Fibroblast of lung (primary cell): ENCODE measurements around the gene HIVEP3. TPM values are rescaled to one million over a fixed set of nuclear protein-coding genes. Genes with fewer than 3 reads are reported as not detected.

Source experiments
- DNase-seq, 2 donors: peaks; one replicate each; pipeline versions ENCODE4 v3.0.0 to v3.0.0-alpha.2; 2010; ENCODE audit warnings: low read depth in 2 of 2
- H2AFZ ChIP-seq: 2 replicates; pipeline ENCODE4 v1.5.1; 2012; ENCODE audit warnings: low read length, control low read depth, inconsistent platforms
- H3K27ac ChIP-seq: 2 replicates; pipeline ENCODE4 v1.5.1; 2011; ENCODE audit warnings: low read length, control low read depth; ENCODE audit not compliant: insufficient read depth
- H3K27me3 ChIP-seq: 2 replicates; pipeline ENCODE4 v1.5.1; 2011; ENCODE audit warnings: mild to moderate bottlenecking, low read length; ENCODE audit not compliant: control insufficient read depth, insufficient read depth
- H3K36me3 ChIP-seq: 2 replicates; pipeline ENCODE4 v1.5.1; 2011; ENCODE audit warnings: low read length; ENCODE audit not compliant: control insufficient read depth, insufficient read depth
- H3K4me1 ChIP-seq: 2 replicates; pipeline ENCODE4 v1.5.1; 2011; ENCODE audit warnings: low read length; ENCODE audit not compliant: control insufficient read depth, insufficient read depth; ENCODE audit errors: extremely low read depth
- H3K4me2 ChIP-seq: 2 replicates; pipeline ENCODE4 v1.5.1; 2011; ENCODE audit warnings: low read length, control low read depth; ENCODE audit not compliant: insufficient read depth; ENCODE audit errors: extremely low read depth
- H3K4me3 ChIP-seq, 4 experiments: fragments of 200-600 bp in 1 of 4; sonication (generic) in 1 of 4; replicated peaks in 1 of 4; 2 replicates each; pipeline ENCODE4 v1.5.1; 2011 to 2016; ENCODE audit warnings: low read length in 4 of 4, low read depth in 3 of 4, mild to moderate bottlenecking in 3 of 4, control low read depth in 2 of 4, inconsistent platforms in 1 of 4, mixed read lengths in 1 of 4; ENCODE audit not compliant: insufficient read depth in 1 of 4; ENCODE audit errors: control extremely low read depth in 1 of 4
- H3K79me2 ChIP-seq: 2 replicates; pipeline ENCODE4 v1.5.1; 2012; ENCODE audit warnings: mild to moderate bottlenecking, low read length, inconsistent platforms; ENCODE audit not compliant: control insufficient read depth, insufficient read depth
- H3K9ac ChIP-seq: 2 replicates; pipeline ENCODE4 v1.5.1; 2011; ENCODE audit warnings: mild to moderate bottlenecking, low read length, control low read depth; ENCODE audit not compliant: insufficient read depth
- H3K9me3 ChIP-seq: 2 replicates; pipeline ENCODE4 v1.5.1; 2012; ENCODE audit warnings: low read depth, low read length; ENCODE audit not compliant: control insufficient read depth, insufficient read depth
- H4K20me1 ChIP-seq: 2 replicates; pipeline ENCODE4 v1.5.1; 2011; ENCODE audit warnings: low read length; ENCODE audit not compliant: control insufficient read depth, insufficient read depth; ENCODE audit errors: extremely low read depth
- CTCF ChIP-seq, 2 donors: IDR thresholded peaks in 1 of 2; conservative IDR thresholded peaks in 1 of 2; 1 replicate in 1 of 2; 2 replicates in 1 of 2; pipeline ENCODE4 v1.5.1; 2011 to 2012; ENCODE audit warnings: low read length in 2 of 2, control low read depth in 1 of 2, inconsistent platforms in 1 of 2, low read depth in 1 of 2, mild to moderate bottlenecking in 1 of 2
- EZH2 ChIP-seq: IDR thresholded peaks from 2 replicates; pipeline ENCODE4 v1.5.1; 2012; ENCODE audit warnings: low read length, control low read depth, mild to moderate bottlenecking; ENCODE audit errors: missing control alignments
- polyA plus RNA-seq, 2 donors: library from polyadenylated mRNA; depleted of rRNA in 1 of 2; stranded (reverse) in 1 of 2; unstranded in 1 of 2; fragments of >200 nt; gene quantifications; 2 replicates each; pipeline ENCODE4 v1.2.1, GENCODE V29; 2011 to 2012; ENCODE audit warnings: missing spikeins in 1 of 2
- total RNA-seq: library from RNA; depleted of rRNA; stranded (reverse); fragments of >200 nt; gene quantifications from 2 replicates; pipeline ENCODE4 v1.2.1, GENCODE V29; 2014

The HIVEP3 gene
- total and polyA plus RNA-seq, 2 donors (not counting 1 experiment from before 2014, with no cell fraction given): 0.83 to 3.2 TPM

- Histone ChIP-seq H3K4me1 (peaks cover 6% of the 10 kb centered on the region), H3K9me3 (no peaks in the 10 kb centered on the region), H3K27me3 (no peaks in the 10 kb centered on the region), H3K36me3 (no peaks in the 10 kb centered on the region), H3K27ac (no peak overlapping the region), H3K4me3 (no peak overlapping the region), H3K4me2 (no peak overlapping the region), H4K20me1 (no peaks in the 10 kb centered on the region), H3K79me2 (no peaks in the 10 kb centered on the region), H2AFZ (no peak overlapping the region), H3K9ac (no peak overlapping the region)
- peak; percentile 23 to 83 for DNase-seq
- no peak for TF ChIP-seq CTCF (conservative IDR thresholded peaks at IDR 0.05 in 1 of 2, IDR thresholded peaks at IDR 0.05 in 1 of 2; ENCODE audit: low read depth in 1 of 2, low read length in 2 of 2)
- no peak for TF ChIP-seq EZH2
Measured at GRCh38 chr1:41920658-41921057, 1.9 kb upstream of the HIVEP3 start.

- H3K4me1 ChIP-seq: peaks cover 6% of the 10 kb centered on the region
- TF ChIP-seq CTCF (conservative IDR thresholded peaks at IDR 0.05 in 1 of 2, IDR thresholded peaks at IDR 0.05 in 1 of 2; ENCODE audit: low read depth in 1 of 2, low read length in 2 of 2): no peak
- no peak for TF ChIP-seq EZH2
- DNase-seq: peak; percentile 18 to 57
- H3K27ac ChIP-seq: no peak overlapping the region
- no peaks in the 10 kb centered on the region for H3K36me3 ChIP-seq
- H3K9ac ChIP-seq: no peak overlapping the region
- H3K4me3 ChIP-seq: peak overlapping the region in 1 of 4 experiments; percentile 37
- no peaks in the 10 kb centered on the region for H4K20me1 ChIP-seq
- H3K4me2 ChIP-seq: peak overlapping the region; percentile 21
- H2AFZ ChIP-seq: no peak overlapping the region
- H3K9me3 ChIP-seq: no peaks in the 10 kb centered on the region
- no peaks in the 10 kb centered on the region for H3K79me2 ChIP-seq
- H3K27me3 ChIP-seq: no peaks in the 10 kb centered on the region
Measured at GRCh38 chr1:41919764-41920397, 1.2 kb upstream of the HIVEP3 start.

GRCh38 chr1:41919131-41919530 is 409 bp upstream of the HIVEP3 start:
- DNase-seq: no peak
- Histone ChIP-seq H3K79me2 (no peaks in the 10 kb centered on the region), H3K4me1 (peaks cover 6% of the 10 kb centered on the region), H3K9me3 (no peaks in the 10 kb centered on the region), H4K20me1 (no peaks in the 10 kb centered on the region), H3K4me2 (no peak overlapping the region), H3K4me3 (no peak overlapping the region), H3K27ac (no peak overlapping the region), H3K36me3 (no peaks in the 10 kb centered on the region), H2AFZ (no peak overlapping the region), H3K9ac (no peak overlapping the region), H3K27me3 (no peaks in the 10 kb centered on the region)
- TF ChIP-seq EZH2 (no peak), CTCF (conservative IDR thresholded peaks at IDR 0.05 in 1 of 2, IDR thresholded peaks at IDR 0.05 in 1 of 2; ENCODE audit: low read depth in 1 of 2, low read length in 2 of 2) (no peak)
